Measurements from ENCODE around the gene ALS2. TPM values are rescaled to one million over a fixed set of nuclear protein-coding genes. Genes with fewer than 3 reads are reported as not detected.
A peak's percentile ranks its signal among the peaks of the same experiment; 100 is the strongest.
"Not testable (repeated sequence)": the region's sequence is repeated elsewhere in the genome, so short reads cannot be mapped to it uniquely, and the experiment has no call there.

The ALS2 gene
- total RNA-seq, 1 donor from 2014 or later: 37.3 TPM

DNA sequence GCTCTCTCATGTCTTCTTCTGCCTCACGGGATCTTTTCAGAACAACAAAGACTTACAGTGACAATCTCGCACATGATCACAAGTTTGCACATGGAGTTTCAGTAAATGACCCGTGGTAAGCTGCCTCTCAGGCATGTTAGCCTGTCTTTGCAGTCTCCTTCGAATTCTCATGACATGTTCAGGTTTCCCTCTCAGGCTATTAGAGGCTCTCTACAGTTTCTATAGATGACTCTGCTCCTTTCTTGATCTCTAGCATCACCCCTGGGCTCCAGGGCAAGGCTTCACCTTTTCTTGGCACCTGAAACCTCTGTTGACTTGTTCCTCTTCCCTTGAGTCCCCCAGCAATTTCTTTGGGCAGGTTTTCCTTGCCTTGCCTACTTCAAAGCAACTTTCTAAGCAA, 105.3 kb downstream of the ALS2 start:
- DNase-seq (ENCODE audit: low read depth): no peak

DNA sequence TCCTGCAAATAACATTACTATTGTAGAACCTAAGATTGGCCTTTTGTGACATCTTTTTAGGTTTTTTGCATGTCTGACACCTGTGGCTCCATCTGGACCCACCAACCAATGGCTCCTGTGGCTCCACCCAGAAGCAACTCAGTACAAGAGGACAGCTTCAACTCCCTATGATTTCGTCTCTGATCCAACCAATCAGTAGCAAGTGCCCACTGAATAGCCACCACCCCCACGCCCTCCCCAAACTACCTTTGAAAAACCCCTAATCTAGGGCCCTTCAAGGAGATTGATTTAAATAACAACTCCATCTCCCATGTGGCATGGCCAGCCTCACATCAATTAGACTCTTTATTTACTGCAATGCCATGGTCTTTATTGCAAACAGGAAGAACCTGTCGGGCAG, 105.9 kb downstream of the ALS2 start:
- no peak for DNase-seq (ENCODE audit: low read depth)

DNA sequence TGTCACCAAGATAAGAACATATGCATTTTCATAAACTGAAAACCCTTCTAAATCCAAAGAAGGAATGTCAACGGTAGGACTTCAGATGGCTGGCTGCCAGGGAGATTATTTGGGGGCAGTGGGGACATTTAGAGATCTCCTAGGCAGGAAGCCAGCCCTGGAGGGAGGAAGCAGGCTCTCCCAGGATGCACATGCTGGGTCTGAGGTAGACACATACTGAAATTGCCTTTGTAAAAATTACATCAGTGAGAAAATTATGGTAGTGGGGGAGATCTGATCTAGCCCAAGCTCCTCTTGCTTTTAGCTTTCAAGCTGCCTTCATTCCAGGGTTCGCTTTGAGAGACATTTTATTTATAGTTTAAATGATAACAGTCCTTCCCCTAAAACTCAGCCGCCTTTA, 106.4 kb downstream of the ALS2 start:
- DNase-seq (ENCODE audit: low read depth): no peak

DNA sequence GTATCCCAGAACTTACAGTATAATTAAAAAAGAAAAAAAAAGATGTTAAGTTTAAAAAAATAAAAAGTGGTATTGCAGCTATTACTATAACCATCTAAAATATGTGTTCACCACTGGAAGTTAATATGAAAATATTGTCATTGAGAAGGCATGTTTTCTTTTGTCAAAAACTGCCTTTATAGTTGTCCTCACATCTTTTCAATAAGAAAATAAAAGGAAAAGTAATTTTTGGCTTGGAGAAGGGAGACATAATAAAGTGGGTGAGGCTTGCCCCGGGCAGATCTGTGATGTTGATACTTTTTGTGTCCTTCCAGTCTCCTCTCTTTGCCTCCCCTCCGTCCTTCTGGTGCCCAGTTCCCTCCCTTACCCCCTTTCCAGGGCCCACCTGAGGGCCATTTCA, 107.2 kb downstream of the ALS2 start:
- no peak for DNase-seq (ENCODE audit: low read depth)

DNA sequence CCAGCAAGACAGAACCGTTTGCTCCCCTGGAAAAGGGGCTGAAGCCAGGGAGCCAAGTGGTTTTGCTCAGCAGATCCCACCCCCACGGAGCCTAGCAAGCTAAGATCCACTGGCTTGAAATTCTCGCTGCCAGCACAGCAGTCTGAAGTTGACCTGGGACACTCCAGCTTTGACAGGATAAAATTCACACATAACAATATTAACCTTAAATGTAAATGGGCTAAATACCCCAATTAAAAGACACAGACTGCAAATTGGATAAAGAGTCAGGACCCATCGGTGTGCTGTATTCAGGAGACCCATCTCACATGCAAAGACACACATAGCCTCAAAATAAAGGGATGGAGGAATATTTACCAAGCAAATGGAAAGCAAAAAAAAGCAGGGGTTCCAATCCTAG, 109.5 kb downstream of the ALS2 start:
- DNase-seq (ENCODE audit: low read depth): not testable (repeated sequence)

DNA sequence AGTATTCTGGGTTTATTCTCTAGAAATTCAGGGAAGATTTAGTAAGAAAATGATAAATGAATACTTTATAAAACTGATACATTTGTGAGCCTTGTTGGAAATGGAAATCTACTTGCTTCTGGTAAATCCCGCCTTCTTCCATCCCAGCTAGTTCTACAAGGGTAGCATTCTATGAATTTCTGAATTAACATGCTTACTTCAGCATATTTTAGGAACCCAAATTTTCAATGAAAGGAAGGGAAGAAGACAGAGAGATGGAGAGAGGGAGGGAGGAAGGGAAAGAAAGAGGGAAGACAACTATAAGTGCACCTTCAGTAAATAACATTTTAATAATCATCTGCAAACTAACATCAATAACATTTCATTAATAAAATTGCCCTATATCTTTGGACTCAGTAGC, 110.9 kb downstream of the ALS2 start:
- DNase-seq (ENCODE audit: low read depth): no peak

DNA sequence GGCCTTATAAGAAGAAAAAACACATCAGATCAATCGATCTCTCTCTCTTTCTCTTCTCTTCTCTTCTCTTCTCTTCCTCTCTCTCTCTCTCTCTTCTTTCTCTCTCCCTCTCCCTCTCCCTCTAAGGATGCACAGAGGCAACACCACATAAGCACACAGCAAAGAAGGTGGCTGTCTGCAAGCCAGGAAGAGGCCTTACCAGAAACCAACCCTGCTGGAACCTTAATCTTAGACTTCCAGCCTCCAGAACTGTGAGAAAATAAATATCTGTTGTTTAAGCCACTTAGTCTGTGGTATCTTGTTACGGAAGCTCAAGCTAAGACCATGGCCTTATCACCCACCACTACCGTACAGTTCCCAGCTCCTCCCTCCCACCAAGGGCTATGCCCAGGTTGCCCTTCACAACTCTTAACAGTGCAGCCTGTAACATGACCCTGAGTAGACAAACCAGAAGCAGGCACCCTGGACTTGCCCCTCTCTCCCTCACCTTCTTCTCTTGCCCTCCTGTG, 112.3 kb downstream of the ALS2 start:
- no peak for DNase-seq (ENCODE audit: low read depth)

DNA sequence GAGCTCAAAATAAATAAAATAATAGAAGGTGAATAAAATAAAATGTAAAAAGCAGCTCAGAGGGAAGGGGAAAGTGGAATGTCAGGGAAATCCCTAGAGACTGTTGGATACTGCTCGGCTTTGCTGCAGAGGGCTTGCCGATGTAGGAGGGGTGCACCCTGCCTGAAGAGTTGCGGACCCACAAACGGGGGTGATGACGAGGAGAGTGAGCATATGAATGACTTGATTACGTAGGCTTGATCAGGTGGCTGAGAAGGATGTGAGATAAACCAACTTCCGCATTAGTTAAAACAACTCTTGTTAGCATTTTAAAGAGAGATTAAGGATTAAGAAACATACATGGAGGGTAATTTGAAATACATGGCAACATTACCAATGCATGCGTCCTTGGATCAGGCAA, 116.4 kb downstream of the ALS2 start:
- no peak for DNase-seq (ENCODE audit: low read depth)

DNA sequence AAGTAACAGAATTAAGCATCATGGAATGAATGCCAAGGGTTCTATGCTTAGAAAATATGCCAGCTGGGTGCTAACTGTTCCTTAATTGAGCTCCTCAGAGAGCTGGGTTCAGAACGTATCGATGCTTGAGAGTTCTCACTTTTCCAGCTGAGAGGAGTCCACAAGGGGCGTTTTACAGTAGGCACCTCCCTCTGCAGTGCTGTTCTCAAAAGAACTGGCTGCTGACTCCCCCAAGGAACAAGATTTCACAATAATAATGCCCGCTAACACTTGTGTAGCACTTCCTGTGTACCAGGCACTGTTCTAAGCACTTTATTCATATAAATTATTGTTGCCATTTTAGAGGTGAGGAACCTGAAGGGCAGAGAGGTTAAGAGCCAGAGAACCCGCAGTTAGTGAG, 119.4 kb downstream of the ALS2 start:
- no peak for DNase-seq (ENCODE audit: low read depth)

DNA sequence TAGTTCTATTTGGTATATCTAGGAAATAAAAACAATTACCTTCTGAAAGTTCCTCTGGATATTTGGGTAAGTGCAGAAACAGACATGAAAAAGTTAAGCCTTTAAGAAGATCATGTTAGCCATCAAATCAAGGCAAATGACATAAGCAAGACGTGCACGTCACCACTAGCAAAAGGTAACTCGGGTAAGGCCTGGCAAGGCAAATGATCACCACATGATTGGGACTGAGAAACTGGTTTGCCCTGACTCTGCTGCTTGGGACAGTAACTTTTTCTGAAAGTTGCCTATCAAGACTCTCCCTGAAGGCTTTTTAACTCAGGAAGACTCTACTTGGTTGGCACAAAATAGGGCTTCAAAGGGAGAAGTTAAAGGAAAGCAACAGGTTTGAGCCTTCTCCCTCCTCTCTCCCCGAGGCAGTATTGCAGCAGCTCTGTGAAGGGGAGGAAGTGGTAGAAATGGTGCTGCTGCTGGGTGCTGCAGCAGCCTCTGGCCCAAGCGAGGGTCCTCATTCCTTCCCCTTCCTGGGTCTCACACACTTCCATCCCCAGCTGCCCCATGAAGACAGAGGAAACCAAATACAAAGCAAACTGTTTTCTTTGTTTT, 120.3 kb downstream of the ALS2 start:
- DNase-seq (ENCODE audit: low read depth): no peak

DNA sequence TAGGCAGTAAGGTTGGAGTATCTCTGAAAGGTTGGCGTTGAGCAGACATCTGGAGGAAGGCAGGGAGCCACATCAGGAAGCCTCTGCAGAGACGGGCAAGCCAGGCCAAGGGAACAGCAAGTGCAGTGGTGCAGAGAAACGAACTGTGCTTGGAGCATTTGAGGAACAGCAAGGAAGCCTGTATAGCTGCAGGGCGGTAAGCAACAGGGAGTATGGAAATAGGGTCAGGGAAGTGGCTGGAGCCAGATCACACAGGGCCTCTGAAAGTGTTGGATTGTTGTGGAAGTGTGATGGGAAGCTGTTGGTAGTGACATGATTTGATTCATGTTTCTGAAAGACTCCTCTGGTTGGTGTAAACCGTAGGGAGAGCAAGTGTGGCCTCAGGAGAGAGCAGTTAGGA, 124.0 kb downstream of the ALS2 start:
- DNase-seq (ENCODE audit: low read depth): no peak

DNA sequence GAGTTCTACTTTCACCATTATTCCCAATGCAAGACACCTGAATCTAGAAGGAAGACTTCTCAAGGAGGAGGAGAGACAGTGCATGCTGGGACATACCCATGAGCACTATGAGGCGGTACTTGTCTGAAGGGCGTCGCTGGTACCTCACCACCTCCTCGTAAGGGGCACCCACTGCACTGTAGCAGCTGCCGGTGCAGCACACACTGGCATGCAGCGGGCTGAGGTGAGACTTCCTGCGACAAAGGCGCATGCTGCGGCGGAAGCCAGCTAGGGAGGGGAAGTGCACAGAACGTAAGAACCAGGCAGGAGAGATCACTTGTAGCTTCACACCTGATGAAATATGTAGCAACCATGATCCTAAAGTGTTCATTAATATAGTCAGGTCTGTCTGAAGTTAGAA, 124.6 kb downstream of the ALS2 start:
- DNase-seq (ENCODE audit: low read depth): no peak

DNA sequence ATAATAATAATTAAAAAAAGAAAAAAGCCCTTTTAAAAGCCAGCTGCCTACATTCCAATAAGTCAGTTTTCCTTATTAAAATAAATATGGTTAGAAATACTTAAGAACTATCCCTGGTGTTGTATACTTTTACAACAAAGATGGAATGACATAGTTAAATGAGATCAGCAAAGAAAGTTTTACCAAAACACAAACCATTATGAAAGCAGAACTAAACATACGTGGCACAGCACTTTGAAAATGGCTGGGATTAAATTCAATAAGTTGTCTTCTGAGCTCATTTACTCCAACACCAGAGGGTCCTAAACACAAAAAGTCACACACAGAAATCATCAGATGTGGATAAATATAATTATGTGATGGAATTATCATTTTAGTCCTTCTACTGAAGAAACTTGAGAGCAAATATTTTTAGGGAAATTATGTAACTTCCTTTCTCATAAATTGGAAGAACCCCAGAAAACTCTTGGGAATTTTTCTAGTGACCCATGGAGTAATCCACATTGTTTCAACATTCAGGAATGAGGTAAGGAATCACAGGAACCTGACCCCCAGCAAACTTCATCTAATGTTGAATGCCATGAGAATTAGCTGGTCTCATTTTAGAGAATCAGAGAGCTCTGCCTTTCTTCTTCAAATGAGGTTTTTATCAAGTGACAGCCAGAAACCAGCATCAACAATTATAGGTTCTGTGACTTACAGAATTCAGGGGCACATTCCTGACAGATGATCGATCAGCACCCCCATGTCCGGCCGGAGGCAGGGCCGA, 125.9 kb downstream of the ALS2 start:
- DNase-seq (ENCODE audit: low read depth): peak; percentile 47

DNA sequence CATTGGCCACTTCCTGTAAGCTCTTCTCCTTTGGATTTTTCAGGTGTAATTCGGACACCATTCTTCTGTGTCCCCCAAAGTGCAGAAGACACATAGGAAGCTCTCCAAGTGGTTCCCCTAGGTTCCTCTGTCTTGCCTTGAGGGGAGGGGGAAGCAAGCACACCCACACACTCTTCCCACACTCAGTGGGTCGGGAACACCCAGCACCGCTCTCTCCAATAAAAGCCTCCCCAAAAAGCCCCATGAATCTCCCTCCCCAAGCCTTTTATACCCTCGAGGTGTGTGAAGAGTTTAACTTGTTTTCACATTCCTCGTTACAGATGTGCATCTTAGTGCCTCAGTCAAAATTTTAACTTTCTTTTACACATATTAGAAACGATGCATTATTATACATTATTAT, 127.5 kb downstream of the ALS2 start:
- no peak for DNase-seq (ENCODE audit: low read depth)

Other genes starting within 250 kb of the ALS2 start
- 32.6 and 37.6 TPM in 2 replicates for gene TMEM237, start 137.4 kb downstream of the ALS2 start, total RNA-seq
- 3.9 and 10.8 TPM in 2 replicates for gene MPP4, start 82.3 kb downstream of the ALS2 start, total RNA-seq
- gene CDK15, start 25.6 kb upstream of the ALS2 start, total RNA-seq: 5.9 and 6.7 TPM in 2 replicates

Measured in myocyte (in vitro differentiated cells).